ENCODE results near the gene PARP9. TPM values are rescaled to one million over a fixed set of nuclear protein-coding genes. Genes with fewer than 3 reads are reported as not detected.
A peak's percentile ranks its signal among the peaks of the same experiment; 100 is the strongest.

PARP9 gene
- total and polyA plus RNA-seq, 2 donors (not counting 1 experiment from before 2014, with no cell fraction given), result 19.6 to 31.2 TPM

DNA sequence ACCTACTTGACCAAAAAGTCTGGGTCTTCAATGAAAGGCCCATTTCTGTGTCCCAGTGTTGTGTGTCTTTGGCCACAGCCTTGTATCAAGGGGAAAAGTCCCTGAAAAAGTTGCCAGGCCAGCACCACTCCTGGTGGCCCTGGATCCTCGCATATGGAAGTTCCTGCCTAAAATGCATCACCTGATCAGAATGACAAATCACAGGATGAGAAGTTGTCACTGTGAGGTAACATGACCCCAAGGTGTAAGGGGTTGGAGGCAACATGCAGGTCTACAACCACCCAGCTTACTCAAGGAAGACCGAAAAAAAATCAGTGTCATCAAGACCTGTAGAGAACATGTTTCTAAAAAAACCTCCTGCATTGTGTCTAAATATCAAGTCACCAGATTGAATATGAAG lies 39.0 kb upstream of the PARP9 start:
- Histone ChIP-seq H3K27ac (ENCODE audit: low read length in 2 of 2) (no peak overlapping the region), H2AFZ (ENCODE audit: insufficient read depth, low read depth, low read length, poor library complexity, severe bottlenecking) (no peak overlapping the region), H3K9ac (ENCODE audit: low read length) (no peak overlapping the region), H3K9me3 (ENCODE audit: control extremely low read depth in 1 of 3, control insufficient read depth in 2 of 3, insufficient read depth in 1 of 3, low read length in 2 of 3) (no peaks in the 10 kb centered on the region), H3K4me2 (replicated peaks; ENCODE audit: low read depth, low read length, poor library complexity, severe bottlenecking) (no peak overlapping the region), H3K4me3 (ENCODE audit: control extremely low read depth in 1 of 5, extremely low read depth in 1 of 5, insufficient read depth in 1 of 5, low read depth in 2 of 5, low read length in 4 of 5) (no peak overlapping the region), H3K27me3 (replicated peaks in 1 of 4; ENCODE audit: control extremely low read depth in 1 of 4, control insufficient read depth in 3 of 4, insufficient read depth in 4 of 4, low read length in 3 of 4) (no peaks in the 10 kb centered on the region), H3K4me1 (ENCODE audit: control insufficient read depth in 2 of 2, insufficient read depth in 2 of 2, low read length in 2 of 2) (peaks cover 18 to 30% of the 10 kb centered on the region in 2 donors), H3K79me2 (ENCODE audit: control insufficient read depth, insufficient read depth, low read length) (peaks cover 99% of the 10 kb centered on the region), H4K20me1 (ENCODE audit: control insufficient read depth, insufficient read depth, low read length, poor library complexity, severe bottlenecking) (peaks cover 42% of the 10 kb centered on the region), H3K36me3 (replicated peaks in 1 of 2; ENCODE audit: control extremely low read depth in 1 of 2, control insufficient read depth in 1 of 2, extremely low read depth in 1 of 2, insufficient read depth in 2 of 2, low read length in 1 of 2) (peaks cover 1 to 32% of the 10 kb centered on the region in 2 experiments)
- DNase-seq (no peak), ATAC-seq (ENCODE audit: low read depth) (no peak)
- no peaks in the 10 kb centered on the region for H3K27me3 Mint-ChIP-seq
- H3K4me1 Mint-ChIP-seq, result peaks cover 52% of the 10 kb centered on the region
- H3K9me3 Mint-ChIP-seq (ENCODE audit: insufficient read depth), result no peaks in the 10 kb centered on the region
- CTCF ChIA-PET, result no interaction called here
- POLR2A ChIA-PET, result no interaction called here
- TF ChIP-seq, protein P1, sequence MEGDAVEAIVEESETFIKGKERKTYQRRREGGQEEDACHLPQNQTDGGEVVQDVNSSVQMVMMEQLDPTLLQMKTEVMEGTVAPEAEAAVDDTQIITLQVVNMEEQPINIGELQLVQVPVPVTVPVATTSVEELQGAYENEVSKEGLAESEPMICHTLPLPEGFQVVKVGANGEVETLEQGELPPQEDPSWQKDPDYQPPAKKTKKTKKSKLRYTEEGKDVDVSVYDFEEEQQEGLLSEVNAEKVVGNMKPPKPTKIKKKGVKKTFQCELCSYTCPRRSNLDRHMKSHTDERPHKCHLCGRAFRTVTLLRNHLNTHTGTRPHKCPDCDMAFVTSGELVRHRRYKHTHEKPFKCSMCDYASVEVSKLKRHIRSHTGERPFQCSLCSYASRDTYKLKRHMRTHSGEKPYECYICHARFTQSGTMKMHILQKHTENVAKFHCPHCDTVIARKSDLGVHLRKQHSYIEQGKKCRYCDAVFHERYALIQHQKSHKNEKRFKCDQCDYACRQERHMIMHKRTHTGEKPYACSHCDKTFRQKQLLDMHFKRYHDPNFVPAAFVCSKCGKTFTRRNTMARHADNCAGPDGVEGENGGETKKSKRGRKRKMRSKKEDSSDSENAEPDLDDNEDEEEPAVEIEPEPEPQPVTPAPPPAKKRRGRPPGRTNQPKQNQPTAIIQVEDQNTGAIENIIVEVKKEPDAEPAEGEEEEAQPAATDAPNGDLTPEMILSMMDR (IDR thresholded peaks at IDR 0.05), result no peak
- no peak for TF ChIP-seq EZH2 (IDR thresholded peaks at IDR 0.05; ENCODE audit: borderline replicate concordance, insufficient read depth, low read depth, low read length, poor library complexity, severe bottlenecking)
- no peak overlapping the region for H3K4me3 Mint-ChIP-seq
- peak overlapping the region; percentile 33 for H3K27ac Mint-ChIP-seq
- intact Hi-C loops (cut with micrococcal nuclease), result no loop called here
- 100% methylated on average over 1 of the region's 2 CpGs for WGBS (ENCODE audit: insufficient coverage)

DNA sequence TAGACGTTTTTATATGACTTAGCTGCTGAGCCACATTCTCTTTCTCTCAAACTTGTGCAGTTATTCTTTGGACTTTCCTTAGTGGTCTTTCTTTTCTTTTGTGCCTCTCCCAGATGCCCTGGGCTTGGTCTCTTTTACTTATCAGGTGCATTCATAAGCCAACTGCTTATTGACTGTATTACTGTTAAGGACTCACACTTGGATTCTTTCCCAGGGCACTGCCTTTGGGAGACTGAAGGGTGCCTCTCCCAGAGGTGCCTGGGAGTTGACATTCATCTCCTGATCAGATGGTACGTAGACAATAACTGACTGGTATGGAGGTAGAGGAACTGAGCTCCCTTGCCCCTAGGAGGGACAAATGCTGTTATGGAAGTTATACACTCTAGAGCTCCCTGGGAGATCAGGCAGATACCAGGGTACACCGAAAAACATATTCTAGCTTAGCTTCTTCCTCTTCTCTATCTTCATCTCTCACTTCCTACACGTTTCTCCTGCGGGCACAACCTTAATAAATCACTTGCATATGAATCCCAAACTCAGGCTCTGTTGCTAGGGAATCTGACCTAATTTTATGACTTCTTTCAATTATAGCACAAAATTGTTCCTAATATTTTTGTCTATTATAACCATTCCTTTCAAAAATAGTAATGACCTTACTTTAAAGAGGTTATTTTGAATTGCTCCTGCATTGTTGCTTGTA lies 38.1 kb upstream of the PARP9 start:
- no peaks in the 10 kb centered on the region for H3K9me3 Mint-ChIP-seq (ENCODE audit: insufficient read depth)
- CTCF ChIA-PET, result no interaction called here
- Histone ChIP-seq H3K27me3 (replicated peaks in 1 of 4; ENCODE audit: control extremely low read depth in 1 of 4, control insufficient read depth in 3 of 4, insufficient read depth in 4 of 4, low read length in 3 of 4) (no peaks in the 10 kb centered on the region), H3K4me1 (ENCODE audit: control insufficient read depth in 2 of 2, insufficient read depth in 2 of 2, low read length in 2 of 2) (peaks cover 18 to 30% of the 10 kb centered on the region in 2 donors), H3K9me3 (ENCODE audit: control extremely low read depth in 1 of 3, control insufficient read depth in 2 of 3, insufficient read depth in 1 of 3, low read length in 2 of 3) (no peaks in the 10 kb centered on the region), H3K4me2 (replicated peaks; ENCODE audit: low read depth, low read length, poor library complexity, severe bottlenecking) (peak overlapping the region; percentile 13), H3K27ac (ENCODE audit: low read length in 2 of 2) (peak overlapping the region in 1 of 2 donors; percentile 32), H3K4me3 (ENCODE audit: control extremely low read depth in 1 of 5, extremely low read depth in 1 of 5, insufficient read depth in 1 of 5, low read depth in 2 of 5, low read length in 4 of 5) (no peak overlapping the region), H4K20me1 (ENCODE audit: control insufficient read depth, insufficient read depth, low read length, poor library complexity, severe bottlenecking) (peaks cover 44% of the 10 kb centered on the region), H3K79me2 (ENCODE audit: control insufficient read depth, insufficient read depth, low read length) (peaks cover 92% of the 10 kb centered on the region), H3K36me3 (replicated peaks in 1 of 2; ENCODE audit: control extremely low read depth in 1 of 2, control insufficient read depth in 1 of 2, extremely low read depth in 1 of 2, insufficient read depth in 2 of 2, low read length in 1 of 2) (peaks cover 1 to 24% of the 10 kb centered on the region in 2 experiments), H3K9ac (ENCODE audit: low read length) (no peak overlapping the region), H2AFZ (ENCODE audit: insufficient read depth, low read depth, low read length, poor library complexity, severe bottlenecking) (no peak overlapping the region)
- no peak for TF ChIP-seq EZH2 (IDR thresholded peaks at IDR 0.05; ENCODE audit: borderline replicate concordance, insufficient read depth, low read depth, low read length, poor library complexity, severe bottlenecking)
- TF ChIP-seq, protein P1 (IDR thresholded peaks at IDR 0.05), result no peak
- intact Hi-C loops (cut with micrococcal nuclease), result no loop called here
- 59% methylated on average over 2 of the region's 5 CpGs for WGBS (ENCODE audit: insufficient coverage)
- H3K27ac Mint-ChIP-seq, result peak overlapping the region; percentile 1
- no peaks in the 10 kb centered on the region for H3K27me3 Mint-ChIP-seq
- H3K4me1 Mint-ChIP-seq, result peaks cover 49% of the 10 kb centered on the region
- ATAC-seq (ENCODE audit: low read depth) (no peak), DNase-seq (no peak)
- no peak overlapping the region for H3K4me3 Mint-ChIP-seq
- POLR2A ChIA-PET, result no interaction called here

All from B cell (primary cell).